Breast epithelium (tissue), 3 donors: ENCODE results near the gene CDC20.

Experiments used
- CTCF ChIP-seq, 3 donors: fragments of 450-650 bp; IDR thresholded peaks; one replicate each; pipeline ENCODE4 v1.5.1; 2016 to 2017; ENCODE audit warnings: antibody characterized with exemption in 3 of 3, mild to moderate bottlenecking in 3 of 3, moderate library complexity in 3 of 3
- POLR2AphosphoS5 ChIP-seq, 3 donors: sonication (generic); formaldehyde crosslinking; IDR thresholded peaks; one replicate each; pipeline ENCODE4 v1.6.1; 2017; ENCODE audit warnings: antibody characterized with exemption in 3 of 3

- TF ChIP-seq CTCF (IDR thresholded peaks at IDR 0.05) (no peak), POLR2AphosphoS5 (IDR thresholded peaks at IDR 0.05) (no peak)
Observed at GRCh38 chr1:43331688-43332087, 27.1 kb upstream of the CDC20 start.
